ENCODE results near the gene DLG2. TPM values are rescaled to one million over a fixed set of nuclear protein-coding genes. Genes with fewer than 3 reads are reported as not detected.

Gene DLG2
- total and polyA plus RNA-seq, 11 donors: 2.4 to 13.9 (median 7.1) TPM

DNA sequence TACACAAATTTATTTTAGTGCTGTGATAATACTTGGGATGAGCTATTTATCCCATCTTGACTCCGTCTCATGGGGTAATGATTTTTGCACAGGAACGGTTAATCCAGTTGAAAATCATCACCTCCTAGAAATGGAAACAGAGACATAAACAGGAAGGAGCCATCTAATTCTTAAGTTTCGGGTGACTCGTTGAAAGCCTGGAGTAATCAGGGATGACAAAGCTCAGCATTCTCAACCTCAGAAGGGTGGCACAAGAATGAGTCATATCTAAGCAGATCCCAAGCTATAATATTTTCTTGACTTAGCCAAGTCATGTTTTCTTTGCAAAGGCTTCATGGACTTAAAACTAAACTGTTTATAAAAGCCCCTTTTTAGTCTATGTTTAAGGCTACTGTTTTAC, 2060.2 kb downstream of the DLG2 start:
- Histone ChIP-seq H3K4me1 (no peaks in the 10 kb centered on the region), H3K27me3 (no peaks in the 10 kb centered on the region), H3K4me3 (no peak overlapping the region), H3K9me3 (no peaks in the 10 kb centered on the region), H3K27ac (no peak overlapping the region), H3K36me3 (no peaks in the 10 kb centered on the region)
- TF ChIP-seq, protein P1, sequence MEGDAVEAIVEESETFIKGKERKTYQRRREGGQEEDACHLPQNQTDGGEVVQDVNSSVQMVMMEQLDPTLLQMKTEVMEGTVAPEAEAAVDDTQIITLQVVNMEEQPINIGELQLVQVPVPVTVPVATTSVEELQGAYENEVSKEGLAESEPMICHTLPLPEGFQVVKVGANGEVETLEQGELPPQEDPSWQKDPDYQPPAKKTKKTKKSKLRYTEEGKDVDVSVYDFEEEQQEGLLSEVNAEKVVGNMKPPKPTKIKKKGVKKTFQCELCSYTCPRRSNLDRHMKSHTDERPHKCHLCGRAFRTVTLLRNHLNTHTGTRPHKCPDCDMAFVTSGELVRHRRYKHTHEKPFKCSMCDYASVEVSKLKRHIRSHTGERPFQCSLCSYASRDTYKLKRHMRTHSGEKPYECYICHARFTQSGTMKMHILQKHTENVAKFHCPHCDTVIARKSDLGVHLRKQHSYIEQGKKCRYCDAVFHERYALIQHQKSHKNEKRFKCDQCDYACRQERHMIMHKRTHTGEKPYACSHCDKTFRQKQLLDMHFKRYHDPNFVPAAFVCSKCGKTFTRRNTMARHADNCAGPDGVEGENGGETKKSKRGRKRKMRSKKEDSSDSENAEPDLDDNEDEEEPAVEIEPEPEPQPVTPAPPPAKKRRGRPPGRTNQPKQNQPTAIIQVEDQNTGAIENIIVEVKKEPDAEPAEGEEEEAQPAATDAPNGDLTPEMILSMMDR (IDR thresholded peaks at IDR 0.05): no peak
- no peak for TF ChIP-seq POLR2A (IDR thresholded peaks at IDR 0.05)
- ATAC-seq (no peak), DNase-seq (no peak)
- 46 to 68% (median 59%) methylated on average over 4 of the region's 4 CpGs for WGBS, 4 donors
- intact Hi-C loops (cut with DNase I): no loop called here

DNA sequence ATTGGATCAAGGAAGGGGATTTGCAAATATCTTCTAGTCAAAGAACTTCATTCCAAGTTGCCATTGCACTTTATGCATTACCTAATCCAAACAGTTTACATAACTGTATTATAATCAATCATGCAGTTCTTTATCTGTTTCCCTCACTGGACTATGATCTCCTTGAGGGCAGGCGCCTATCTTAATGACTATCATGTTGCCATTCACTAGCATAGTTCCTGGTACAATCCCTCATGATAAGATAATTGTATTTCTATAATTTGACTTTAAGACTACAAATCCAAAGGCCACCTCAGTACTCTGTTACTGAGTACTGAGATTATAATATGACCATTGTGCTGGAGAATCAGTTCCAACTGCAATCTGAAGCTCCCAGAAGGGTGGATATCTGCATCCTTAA, 2062.3 kb downstream of the DLG2 start:
- TF ChIP-seq, protein P1 (IDR thresholded peaks at IDR 0.05): no peak
- no peak for TF ChIP-seq POLR2A (IDR thresholded peaks at IDR 0.05)
- Histone ChIP-seq H3K4me3 (no peak overlapping the region), H3K36me3 (no peaks in the 10 kb centered on the region), H3K27ac (no peak overlapping the region), H3K9me3 (no peaks in the 10 kb centered on the region), H3K27me3 (no peaks in the 10 kb centered on the region), H3K4me1 (no peaks in the 10 kb centered on the region)
- 81 to 89% (median 86%) methylated on average over 1 of the region's 1 CpG for WGBS, 4 donors
- intact Hi-C loops (cut with DNase I): no loop called here
- ATAC-seq: no peak
- no peak for DNase-seq

DNA sequence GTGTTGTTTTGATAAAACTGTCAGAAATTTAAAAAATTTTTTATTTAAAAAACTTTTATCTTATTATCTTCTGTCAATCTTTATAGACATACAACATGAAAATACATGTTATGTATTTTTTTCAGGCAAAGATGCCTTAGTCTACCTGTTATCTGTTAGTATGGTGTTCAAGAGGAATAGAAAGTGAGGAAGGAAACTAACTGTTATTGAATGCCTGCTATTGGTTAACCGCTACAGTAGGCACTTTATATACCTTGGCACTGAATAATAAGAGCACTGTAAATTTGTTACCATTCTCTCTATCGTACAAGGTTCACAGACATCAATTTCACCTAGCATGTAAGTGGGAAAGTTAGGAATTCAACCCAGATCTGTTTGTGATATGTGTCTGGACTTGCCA, 2068.9 kb downstream of the DLG2 start:
- no peak for TF ChIP-seq POLR2A (IDR thresholded peaks at IDR 0.05)
- TF ChIP-seq, protein P1 (IDR thresholded peaks at IDR 0.05): no peak

DNA sequence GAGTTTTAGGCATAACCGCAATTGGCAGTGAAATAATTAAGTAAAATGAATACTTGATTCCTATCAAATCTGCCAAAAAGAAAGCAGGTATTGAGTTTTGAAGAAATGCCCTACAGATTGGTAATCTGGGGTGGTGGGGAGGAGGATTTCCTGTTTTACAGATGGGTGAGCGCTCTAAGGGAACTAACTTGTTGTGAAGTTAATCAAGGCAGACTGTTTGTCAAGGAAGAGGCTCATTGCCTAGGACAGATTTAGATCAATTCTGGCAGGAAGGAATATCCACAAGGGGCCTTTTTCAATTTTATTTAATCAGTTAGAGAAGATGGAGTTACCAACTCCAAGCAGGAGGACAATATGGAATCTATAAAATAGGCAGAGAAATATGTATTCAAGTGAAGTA, 2069.5 kb downstream of the DLG2 start:
- WGBS, 4 donors: 67 to 82% (median 74%) methylated on average over 2 of the region's 2 CpGs
- no peaks in the 10 kb centered on the region for H3K9me3 ChIP-seq
- peaks cover 0 to 4% (median 0%) of the 10 kb centered on the region in 12 donors for H3K4me1 ChIP-seq
- no peak overlapping the region for H3K27ac ChIP-seq
- ATAC-seq (no peak), DNase-seq (no peak)
- no peak overlapping the region for H3K4me3 ChIP-seq
- no peaks in the 10 kb centered on the region for H3K27me3 ChIP-seq
- no peaks in the 10 kb centered on the region for H3K36me3 ChIP-seq
- no peak for TF ChIP-seq POLR2A (IDR thresholded peaks at IDR 0.05)
- TF ChIP-seq, protein P1 (IDR thresholded peaks at IDR 0.05): no peak
- intact Hi-C loops (cut with DNase I): no loop called here

More for the DNA sequence above, 2068.9 kb downstream of the DLG2 start:
- 89 to 94% (median 92%) methylated on average over 2 of the region's 2 CpGs for WGBS, 4 donors
- peaks cover 0 to 4% (median 0%) of the 10 kb centered on the region in 12 donors for H3K4me1 ChIP-seq
- no peaks in the 10 kb centered on the region for H3K36me3 ChIP-seq
- H3K9me3 ChIP-seq: no peaks in the 10 kb centered on the region
- DNase-seq: no peak
- H3K27me3 ChIP-seq: no peaks in the 10 kb centered on the region
- H3K4me3 ChIP-seq: no peak overlapping the region
- no peak for ATAC-seq
- intact Hi-C loops (cut with DNase I): no loop called here
- H3K27ac ChIP-seq: no peak overlapping the region
